Femur (tissue), 1 donor: ENCODE measurements around the gene PLA2G15.
A peak's percentile ranks its signal among the peaks of the same experiment; 100 is the strongest.

Experiments used
- DNase-seq: peaks from one replicate; pipeline ENCODE4 v3.0.0-alpha.2; 2017

Gene PLA2G15

DNA sequence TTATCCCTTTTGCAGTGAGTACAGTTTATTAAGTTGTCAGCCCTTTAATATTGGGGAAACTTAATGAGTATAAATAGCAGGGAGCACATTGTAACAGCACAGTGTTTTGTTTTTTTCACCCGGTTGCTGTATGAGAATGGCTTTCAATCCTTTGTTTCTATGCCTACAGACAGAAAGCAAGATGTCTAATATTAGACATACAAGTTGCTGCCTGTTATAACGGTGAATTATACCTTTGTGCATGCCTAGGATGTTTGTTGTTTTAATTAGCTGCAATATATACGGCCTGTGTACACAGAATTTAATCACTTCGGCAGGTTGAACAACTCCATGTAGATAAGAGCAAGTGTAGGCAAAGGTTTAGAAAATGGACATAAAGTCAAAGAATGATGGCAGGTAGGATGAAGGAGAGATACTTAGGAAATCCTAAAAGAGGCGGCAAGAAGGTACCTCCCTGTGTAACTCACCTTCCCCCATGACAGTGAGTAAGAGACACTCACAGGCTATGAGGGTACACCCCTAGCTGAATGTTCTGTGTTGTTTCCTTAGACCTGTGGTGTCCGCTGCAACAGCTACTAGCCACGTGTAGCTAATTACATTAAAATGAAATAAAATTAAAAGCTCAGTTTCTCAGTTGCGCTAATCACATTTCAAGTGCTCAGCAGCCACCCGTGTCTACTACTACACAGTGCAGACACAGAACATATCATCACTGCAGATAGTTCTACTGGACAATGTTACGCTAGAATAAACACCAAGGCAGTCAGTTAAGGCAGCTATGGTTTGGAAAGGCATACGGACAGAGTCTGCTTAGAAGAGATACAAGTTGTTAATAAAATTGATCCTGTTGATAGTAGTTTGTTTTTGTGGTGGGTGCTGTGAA lies 54.6 kb downstream of the PLA2G15 start:
- DNase-seq: no peak

DNA sequence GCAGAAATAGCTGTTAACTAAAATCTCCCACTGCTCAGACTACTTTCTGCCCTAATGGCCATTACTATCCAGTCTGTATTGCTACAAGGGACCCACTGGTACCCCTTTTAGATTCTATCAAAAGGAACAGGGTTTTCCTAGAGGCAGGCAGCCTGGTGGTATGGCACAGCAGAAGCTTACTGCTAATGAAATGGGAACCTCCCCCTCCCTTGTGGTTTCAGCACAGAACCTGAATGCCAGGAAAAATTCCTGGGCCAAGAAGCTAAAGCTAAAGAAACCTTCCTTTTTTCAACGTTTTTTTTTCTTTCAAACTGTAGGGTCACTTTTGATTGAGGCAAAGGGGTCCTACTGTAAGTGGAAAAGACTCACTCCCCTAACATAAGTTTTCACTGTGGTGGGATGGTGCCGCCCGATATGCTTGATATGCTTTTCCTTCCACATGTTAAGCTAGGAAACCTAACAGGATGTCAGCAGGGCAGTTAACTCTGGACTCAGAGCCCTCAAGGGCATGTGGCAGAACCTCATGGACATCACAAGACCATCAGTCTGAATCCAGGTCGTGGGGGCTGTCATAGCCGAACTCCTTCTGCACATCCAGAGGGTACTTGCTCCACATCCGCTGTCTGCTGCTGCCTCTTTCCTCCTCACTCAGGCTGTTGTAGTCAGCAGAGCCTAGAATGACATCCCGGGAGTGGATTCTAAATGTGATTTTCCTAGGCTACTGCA lies 55.7 kb downstream of the PLA2G15 start:
- no peak for DNase-seq

DNA sequence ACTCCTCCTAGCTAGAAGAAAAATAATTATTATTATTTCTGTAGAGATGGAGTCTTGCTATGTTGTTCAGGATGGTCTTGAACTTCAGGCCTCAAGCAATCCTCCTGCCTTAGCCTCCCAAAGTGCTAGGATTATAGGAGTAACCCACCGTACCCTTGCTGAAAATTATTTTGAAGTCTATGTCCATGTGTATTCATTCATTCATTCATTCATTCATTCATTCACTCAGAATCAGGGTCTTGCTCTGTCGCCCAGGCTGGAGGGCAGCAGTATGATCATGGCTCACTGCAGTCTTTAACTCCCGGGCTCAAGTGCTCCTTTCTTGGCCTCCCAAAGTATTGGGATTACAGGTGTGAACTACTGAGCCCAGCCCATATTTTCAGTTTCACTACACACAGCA lies 61.5 kb downstream of the PLA2G15 start:
- DNase-seq: no peak

DNA sequence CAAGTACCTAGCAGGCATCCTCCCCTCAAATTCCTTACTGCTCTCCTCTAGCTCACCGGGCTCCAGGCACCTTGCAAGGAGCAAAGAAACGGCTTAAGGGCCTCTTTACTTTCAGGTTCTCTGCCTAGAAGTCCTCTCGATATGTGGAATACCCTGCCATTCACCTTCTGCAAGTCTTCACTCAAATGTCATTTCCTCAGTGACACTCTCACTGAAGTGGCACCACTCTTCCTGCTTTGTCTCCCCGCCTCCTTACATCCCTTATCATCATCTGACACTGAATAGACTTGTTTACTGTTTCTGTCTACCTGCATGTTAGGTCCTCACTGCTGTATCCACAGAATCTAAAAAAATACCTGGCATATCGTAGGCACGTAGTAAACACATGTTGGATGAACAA lies 64.6 kb downstream of the PLA2G15 start:
- no peak for DNase-seq

DNA sequence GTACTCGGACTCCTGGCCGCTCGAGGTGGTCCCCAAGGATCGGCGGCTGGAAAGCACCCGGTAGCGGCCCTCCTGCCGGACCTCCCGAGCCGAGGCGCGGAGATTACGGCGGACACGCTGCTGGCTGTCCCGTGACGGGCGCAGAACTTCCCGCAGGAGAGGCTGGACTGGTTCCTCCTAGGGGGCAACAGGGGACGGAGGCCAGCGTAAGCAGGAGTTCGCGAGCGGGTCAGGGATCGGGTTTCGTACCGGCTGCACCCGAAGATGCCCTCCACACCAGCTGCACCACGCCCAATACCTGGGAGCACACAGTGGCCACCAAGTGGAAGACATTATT lies 65.2 kb downstream of the PLA2G15 start:
- DNase-seq: peak; percentile 51
